Neural cell (in vitro differentiated cells): ENCODE results near the gene CALR. TPM values are rescaled to one million over a fixed set of nuclear protein-coding genes. Genes with fewer than 3 reads are reported as not detected.
A peak's percentile ranks its signal among the peaks of the same experiment; 100 is the strongest.

Source experiments
- H2AFZ ChIP-seq: fragments of 200-600, 300-800 bp; sonication (generic), shearing (Covaris generic); 2 replicates; pipeline ENCODE4 v1.6.0; 2014; ENCODE audit warnings: low read depth, mild to moderate bottlenecking, antibody characterized with exemption, low read length, moderate library complexity
- H3F3A ChIP-seq: fragments of 200-600 bp; shearing (Covaris generic); 2 replicates; pipeline ENCODE4 v1.6.1; 2016; ENCODE audit warnings: mild to moderate bottlenecking, moderate library complexity, mixed read lengths, antibody characterized with exemption, low read length; ENCODE audit not compliant: insufficient read depth, poor library complexity, severe bottlenecking
- H3K27ac ChIP-seq: fragments of 200-600, 300-800 bp; sonication (generic), shearing (Covaris generic); 2 replicates; pipeline ENCODE4 v1.5.1; 2014; ENCODE audit warnings: mild to moderate bottlenecking, low read length, moderate library complexity
- H3K27me3 ChIP-seq: fragments of 300-800, 200-600 bp; sonication (generic), shearing (Covaris generic); 2 replicates; pipeline ENCODE4 v1.6.0; 2014; ENCODE audit warnings: mild to moderate bottlenecking, low read depth, low read length, moderate library complexity; ENCODE audit not compliant: insufficient read depth
- H3K36me3 ChIP-seq: fragments of 300-800, 200-600 bp; sonication (generic), shearing (Covaris generic); 2 replicates; pipeline ENCODE4 v1.5.1; 2014; ENCODE audit warnings: mild to moderate bottlenecking, antibody characterized with exemption, low read length, moderate library complexity; ENCODE audit not compliant: insufficient read depth
- H3K4me2 ChIP-seq: fragments of 300-800, 200-600 bp; sonication (generic), shearing (Covaris generic); 2 replicates; pipeline ENCODE4 v1.6.0; 2014; ENCODE audit warnings: mild to moderate bottlenecking, low read length
- H3K4me3 ChIP-seq: fragments of 300-800, 200-600 bp; sonication (generic), shearing (Covaris generic); 2 replicates; pipeline ENCODE4 v1.5.1; 2014; ENCODE audit warnings: mild to moderate bottlenecking, low read length, moderate library complexity
- H3K79me2 ChIP-seq: fragments of 200-600 bp; shearing (Covaris generic); replicated peaks from 2 replicates; pipeline ENCODE4 v1.6.0; 2014; ENCODE audit warnings: mild to moderate bottlenecking, low read length, moderate library complexity; ENCODE audit not compliant: insufficient read depth
- H3K9ac ChIP-seq: fragments of 300-800, 200-600 bp; sonication (generic), shearing (Covaris generic); 2 replicates; pipeline ENCODE4 v1.6.1; 2016; ENCODE audit warnings: mild to moderate bottlenecking, low read length, mixed read lengths
- H3K9me2 ChIP-seq: fragments of 200-600 bp; shearing (Covaris generic); 2 replicates; pipeline ENCODE4 v1.6.1; 2016; ENCODE audit warnings: mild to moderate bottlenecking, low read length, mixed read lengths; ENCODE audit not compliant: insufficient read depth
- H3K9me3 ChIP-seq: fragments of 200-600, 300-800 bp; sonication (generic), shearing (Covaris generic); 2 replicates; pipeline ENCODE4 v1.6.1; 2016; ENCODE audit warnings: mild to moderate bottlenecking, mixed run types, low read length, moderate library complexity, mixed read lengths
- H4K20me1 ChIP-seq: fragments of 200-600 bp; shearing (Covaris generic); 2 replicates; pipeline ENCODE4 v1.6.1; 2016; ENCODE audit warnings: mild to moderate bottlenecking, mixed run types; ENCODE audit not compliant: insufficient read depth
- CTCF ChIP-seq: fragments of 450-650 bp; IDR thresholded peaks from 2 replicates; pipeline ENCODE4 v1.5.1; 2014; ENCODE audit warnings: antibody characterized with exemption, mild to moderate bottlenecking, moderate library complexity; ENCODE audit not compliant: poor library complexity, severe bottlenecking
- EP300 ChIP-seq: fragments of 450-650 bp; conservative IDR thresholded peaks from 2 replicates; pipeline ENCODE4 v1.6.1; 2014; ENCODE audit warnings: antibody characterized with exemption, mild to moderate bottlenecking, moderate library complexity; ENCODE audit not compliant: poor library complexity, severe bottlenecking
- EZH2 ChIP-seq: fragments of 200-600, 300-800 bp; shearing (Covaris generic), sonication (generic); IDR thresholded peaks from 2 replicates; pipeline ENCODE4 v1.6.1; 2014; ENCODE audit warnings: antibody characterized with exemption, low read length, borderline replicate concordance, mild to moderate bottlenecking; ENCODE audit not compliant: insufficient read depth, poor library complexity, severe bottlenecking
- MXI1 ChIP-seq: fragments of 450-650 bp; conservative IDR thresholded peaks from 2 replicates; pipeline ENCODE4 v1.6.1; 2014; ENCODE audit warnings: antibody characterized with exemption, mild to moderate bottlenecking; ENCODE audit not compliant: poor library complexity, severe bottlenecking
- POLR2AphosphoS5 ChIP-seq: IDR thresholded peaks from 2 replicates; pipeline ENCODE4 v1.6.1; 2012
- RAD21 ChIP-seq: fragments of 450-650 bp; conservative IDR thresholded peaks from 2 replicates; pipeline ENCODE4 v1.6.1; 2014; ENCODE audit warnings: antibody characterized with exemption, mild to moderate bottlenecking, moderate library complexity
- REST ChIP-seq: IDR thresholded peaks from 2 replicates; pipeline ENCODE4 v1.6.1; 2012; ENCODE audit warnings: borderline replicate concordance
- SMC3 ChIP-seq: fragments of 450-650 bp; conservative IDR thresholded peaks from 2 replicates; pipeline ENCODE4 v1.6.1; 2014; ENCODE audit warnings: antibody characterized with exemption, mild to moderate bottlenecking, moderate library complexity; ENCODE audit not compliant: poor library complexity
- TAF1 ChIP-seq: IDR thresholded peaks from 2 replicates; pipeline ENCODE4 v1.6.1; 2012; ENCODE audit warnings: low read depth
- polyA plus RNA-seq: library from polyadenylated mRNA; depleted of rRNA; stranded (reverse); fragments of >200 nt; gene quantifications from 2 replicates; pipeline ENCODE4 v1.2.3, GENCODE V29; 2014

Gene CALR
- polyA plus RNA-seq, 1 donor from 2014 or later, result 242 TPM

- Histone ChIP-seq H3K9me2 (no peaks in the 10 kb centered on the region), H2AFZ (peak within 1 kb of the TSS; percentile 83), H3K9me3 (no peaks in the 10 kb centered on the region), H3F3A (no peaks in the 10 kb centered on the region), H3K27me3 (peaks cover 18% of the 10 kb centered on the region), H3K27ac (peak within 1 kb of the TSS; percentile 42), H3K36me3 (no peaks in the 10 kb centered on the region), H4K20me1 (no peaks in the 10 kb centered on the region), H3K4me2 (peak within 1 kb of the TSS; percentile 88), H3K4me3 (peak within 1 kb of the TSS; percentile 96), H3K79me2 (no peaks in the 10 kb centered on the region), H3K9ac (peak within 1 kb of the TSS; percentile 59)
- no peak for TF ChIP-seq TAF1
- TF ChIP-seq RAD21, result no peak
- TF ChIP-seq MXI1, result peak; percentile 99
- peak; percentile 23 for TF ChIP-seq SMC3
- TF ChIP-seq REST, result no peak
- TF ChIP-seq EZH2, result no peak
- peak; percentile 69 for TF ChIP-seq POLR2AphosphoS5
- peak; percentile 17 for TF ChIP-seq EP300
- TF ChIP-seq CTCF, result no peak
Observed at GRCh38 chr19:12890787-12891552, 47.4 kb upstream of the CALR start, which contains the start of gene GCDH. Gene GCDH (plus strand): TSS chr19:12891160. CDS start chr19:12891305, 145 bp downstream.

- H3K27ac ChIP-seq, result no peak overlapping the region
- H3K9ac ChIP-seq, result peak overlapping the region; percentile 59
- peak overlapping the region; percentile 96 for H3K4me3 ChIP-seq
- no peaks in the 10 kb centered on the region for H3K36me3 ChIP-seq
- no peaks in the 10 kb centered on the region for H4K20me1 ChIP-seq
- no peaks in the 10 kb centered on the region for H3K9me2 ChIP-seq
- H3K4me2 ChIP-seq, result peak overlapping the region; percentile 88
- peak overlapping the region; percentile 83 for H2AFZ ChIP-seq
- no peaks in the 10 kb centered on the region for H3K79me2 ChIP-seq
- peaks cover 12% of the 10 kb centered on the region for H3K27me3 ChIP-seq
- H3F3A ChIP-seq, result no peaks in the 10 kb centered on the region
- TF ChIP-seq SMC3 (no peak), MXI1 (no peak), RAD21 (no peak), EZH2 (no peak), REST (no peak), TAF1 (no peak), CTCF (no peak), EP300 (no peak), POLR2AphosphoS5 (no peak)
- no peaks in the 10 kb centered on the region for H3K9me3 ChIP-seq
Observed at GRCh38 chr19:12891553-12892021, 46.8 kb upstream of the CALR start.
